Measurements from ENCODE around the gene ARNT2. TPM values are rescaled to one million over a fixed set of nuclear protein-coding genes. Genes with fewer than 3 reads are reported as not detected.

Gene ARNT2
- total and polyA plus RNA-seq, 2 experiments from 2014 or later, result 3.9 to 5.3 TPM

GRCh38 chr15:80495401-80495942 is 91.3 kb downstream of the ARNT2 start:
- Histone ChIP-seq H2AFZ (no peak overlapping the region), H3K79me2 (no peaks in the 10 kb centered on the region)
- WGBS (ENCODE audit: low lambda C conversion rate, missing lambda C conversion rate), result 95% methylated on average over 2 of the region's 2 CpGs

GRCh38 chr15:80496096-80496495 is 91.9 kb downstream of the ARNT2 start:
- DNase-seq (ENCODE audit: low spot score), result no peak
- no peak overlapping the region for H3K4me2 ChIP-seq
- H4K20me1 ChIP-seq (ENCODE audit: insufficient read depth, poor library complexity, severe bottlenecking), result no peaks in the 10 kb centered on the region
- no peaks in the 10 kb centered on the region for H3K36me3 ChIP-seq (replicated peaks; ENCODE audit: insufficient read depth, low read depth)
- no peaks in the 10 kb centered on the region for H3K27me3 ChIP-seq
- WGBS (ENCODE audit: low lambda C conversion rate, missing lambda C conversion rate), result 95% methylated on average over 2 of the region's 2 CpGs
- H2AFZ ChIP-seq, result no peak overlapping the region
- no peaks in the 10 kb centered on the region for H3K79me2 ChIP-seq
- no peak overlapping the region for H3K27ac ChIP-seq
- no peak overlapping the region for H3K4me3 ChIP-seq
- no peaks in the 10 kb centered on the region for H3K9me3 ChIP-seq (ENCODE audit: low read depth)
- TF ChIP-seq EZH2phosphoT487 (IDR thresholded peaks at IDR 0.05; ENCODE audit: low read depth, severe bottlenecking, unreplicated experiment) (no peak), EZH2 (IDR thresholded peaks at IDR 0.05; ENCODE audit: borderline replicate concordance) (no peak)
- TF ChIP-seq, protein P1, sequence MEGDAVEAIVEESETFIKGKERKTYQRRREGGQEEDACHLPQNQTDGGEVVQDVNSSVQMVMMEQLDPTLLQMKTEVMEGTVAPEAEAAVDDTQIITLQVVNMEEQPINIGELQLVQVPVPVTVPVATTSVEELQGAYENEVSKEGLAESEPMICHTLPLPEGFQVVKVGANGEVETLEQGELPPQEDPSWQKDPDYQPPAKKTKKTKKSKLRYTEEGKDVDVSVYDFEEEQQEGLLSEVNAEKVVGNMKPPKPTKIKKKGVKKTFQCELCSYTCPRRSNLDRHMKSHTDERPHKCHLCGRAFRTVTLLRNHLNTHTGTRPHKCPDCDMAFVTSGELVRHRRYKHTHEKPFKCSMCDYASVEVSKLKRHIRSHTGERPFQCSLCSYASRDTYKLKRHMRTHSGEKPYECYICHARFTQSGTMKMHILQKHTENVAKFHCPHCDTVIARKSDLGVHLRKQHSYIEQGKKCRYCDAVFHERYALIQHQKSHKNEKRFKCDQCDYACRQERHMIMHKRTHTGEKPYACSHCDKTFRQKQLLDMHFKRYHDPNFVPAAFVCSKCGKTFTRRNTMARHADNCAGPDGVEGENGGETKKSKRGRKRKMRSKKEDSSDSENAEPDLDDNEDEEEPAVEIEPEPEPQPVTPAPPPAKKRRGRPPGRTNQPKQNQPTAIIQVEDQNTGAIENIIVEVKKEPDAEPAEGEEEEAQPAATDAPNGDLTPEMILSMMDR (IDR thresholded peaks at IDR 0.05; ENCODE audit: poor library complexity), result no peak
- peaks cover 26% of the 10 kb centered on the region for H3K4me1 ChIP-seq (ENCODE audit: insufficient read depth)
- no peaks in the 10 kb centered on the region for H3K9me2 ChIP-seq (replicated peaks; ENCODE audit: insufficient read depth)

More at GRCh38 chr15:80495401-80495942, 91.3 kb downstream of the ARNT2 start:
- Histone ChIP-seq H3K9me3 (ENCODE audit: low read depth) (no peaks in the 10 kb centered on the region), H3K4me2 (no peak overlapping the region), H3K27me3 (no peaks in the 10 kb centered on the region), H3K4me1 (ENCODE audit: insufficient read depth) (peaks cover 26% of the 10 kb centered on the region), H3K36me3 (replicated peaks; ENCODE audit: insufficient read depth, low read depth) (no peaks in the 10 kb centered on the region), H4K20me1 (ENCODE audit: insufficient read depth, poor library complexity, severe bottlenecking) (no peaks in the 10 kb centered on the region), H3K4me3 (no peak overlapping the region), H3K9me2 (replicated peaks; ENCODE audit: insufficient read depth) (no peaks in the 10 kb centered on the region), H3K27ac (peak overlapping the region; percentile 24)
- TF ChIP-seq, protein P1 (IDR thresholded peaks at IDR 0.05; ENCODE audit: poor library complexity), result no peak
- TF ChIP-seq EZH2 (IDR thresholded peaks at IDR 0.05; ENCODE audit: borderline replicate concordance) (no peak), EZH2phosphoT487 (IDR thresholded peaks at IDR 0.05; ENCODE audit: low read depth, severe bottlenecking, unreplicated experiment) (no peak)
- no peak for DNase-seq (ENCODE audit: low spot score)

GRCh38 chr15:80497221-80497620 is 93.0 kb downstream of the ARNT2 start:
- TF ChIP-seq, protein P1 (IDR thresholded peaks at IDR 0.05; ENCODE audit: poor library complexity), result no peak
- no peak for TF ChIP-seq EZH2phosphoT487 (IDR thresholded peaks at IDR 0.05; ENCODE audit: low read depth, severe bottlenecking, unreplicated experiment)
- TF ChIP-seq EZH2 (IDR thresholded peaks at IDR 0.05; ENCODE audit: borderline replicate concordance), result no peak
- H3K27ac ChIP-seq, result no peak overlapping the region
- H3K9me2 ChIP-seq (replicated peaks; ENCODE audit: insufficient read depth), result no peaks in the 10 kb centered on the region
- H3K9me3 ChIP-seq (ENCODE audit: low read depth), result no peaks in the 10 kb centered on the region
- H2AFZ ChIP-seq, result no peak overlapping the region
- WGBS (ENCODE audit: low lambda C conversion rate, missing lambda C conversion rate), result 90% methylated on average over 1 of the region's 1 CpG
- no peaks in the 10 kb centered on the region for H3K79me2 ChIP-seq
- DNase-seq (ENCODE audit: low spot score), result no peak
- no peaks in the 10 kb centered on the region for H4K20me1 ChIP-seq (ENCODE audit: insufficient read depth, poor library complexity, severe bottlenecking)
- H3K4me1 ChIP-seq (ENCODE audit: insufficient read depth), result peaks cover 26% of the 10 kb centered on the region
- no peaks in the 10 kb centered on the region for H3K36me3 ChIP-seq (replicated peaks; ENCODE audit: insufficient read depth, low read depth)
- no peaks in the 10 kb centered on the region for H3K27me3 ChIP-seq
- no peak overlapping the region for H3K4me2 ChIP-seq
- H3K4me3 ChIP-seq, result no peak overlapping the region

Measured in hepatocyte (in vitro differentiated cells).